B cell (primary cell): ENCODE results near the gene B4GALNT1. TPM values are rescaled to one million over a fixed set of nuclear protein-coding genes. Genes with fewer than 3 reads are reported as not detected.
"Not testable (repeated sequence)": the region's sequence is repeated elsewhere in the genome, so short reads cannot be mapped to it uniquely, and the experiment has no call there.

Experiments
- ATAC-seq: fragments of 200-7000 bp; cut with Tn5 transposase; one replicate; pipeline ENCODE4 v1.10.0; 2021; ENCODE audit warnings: low read depth, mild to moderate bottlenecking, moderate number of reproducible peaks, moderate library complexity
- CTCF ChIA-PET: fragments of 350-600 bp; sonication (Branson Sonifier 250); formaldehyde crosslinking; loops from one replicate; lab custom pipeline; 2021; ENCODE audit warnings: antibody characterized with exemption, inconsistent platforms; lab: Charles Lee
- POLR2A ChIA-PET: fragments of 350-600 bp; sonication (Branson Sonifier 250); formaldehyde crosslinking; loops from one replicate; lab custom pipeline; 2021; ENCODE audit warnings: antibody characterized with exemption; lab: Charles Lee
- DNase-seq: peaks from one replicate; pipeline ENCODE4 v3.0.0; 2013
- H2AFZ ChIP-seq: 2 replicates; pipeline ENCODE4 v1.6.1; 2012; ENCODE audit warnings: mild to moderate bottlenecking, low read depth, low read length; ENCODE audit not compliant: insufficient read depth, poor library complexity, severe bottlenecking
- H3K27ac ChIP-seq, 2 donors: 1 replicate in 1 of 2; 2 replicates in 1 of 2; pipeline ENCODE4 v1.5.1; 2012 to 2013; ENCODE audit warnings: low read length in 2 of 2, mild to moderate bottlenecking in 2 of 2, moderate library complexity in 1 of 2
- H3K27me3 ChIP-seq, 4 experiments: fragments of 200-600 bp in 1 of 4; sonication (generic) in 1 of 4; replicated peaks in 1 of 4; 1 replicate in 2 of 4; 2 replicates in 2 of 4; pipeline versions ENCODE4 v1.6.1 to v1.7.0; 2013 to 2016; ENCODE audit warnings: low read length in 3 of 4, mild to moderate bottlenecking in 2 of 4, mixed read lengths in 1 of 4, moderate library complexity in 1 of 4; ENCODE audit not compliant: insufficient read depth in 4 of 4, control insufficient read depth in 3 of 4; ENCODE audit errors: control extremely low read depth in 1 of 4
- H3K36me3 ChIP-seq, 2 experiments: replicated peaks in 1 of 2; 1 replicate in 1 of 2; 2 replicates in 1 of 2; pipeline versions ENCODE4 v1.6.1 to v1.7.1; 2013; ENCODE audit warnings: low read length in 1 of 2; ENCODE audit not compliant: insufficient read depth in 2 of 2, control insufficient read depth in 1 of 2; ENCODE audit errors: control extremely low read depth in 1 of 2, extremely low read depth in 1 of 2
- H3K4me1 ChIP-seq, 2 donors: fragments of 200-600 bp in 1 of 2; sonication (generic) in 1 of 2; 1 replicate in 1 of 2; 2 replicates in 1 of 2; pipeline versions ENCODE4 v1.5.1 to v1.6.1; 2013 to 2017; ENCODE audit warnings: low read length in 2 of 2; ENCODE audit not compliant: control insufficient read depth in 2 of 2, insufficient read depth in 2 of 2
- H3K4me2 ChIP-seq: replicated peaks from 2 replicates; pipeline ENCODE3; 2012; ENCODE audit warnings: mild to moderate bottlenecking, low read depth, low read length; ENCODE audit not compliant: poor library complexity, severe bottlenecking
- H3K4me3 ChIP-seq, 5 experiments: fragments of 200-600 bp in 1 of 5; sonication (generic) in 1 of 5; 1 replicate in 3 of 5; 2 replicates in 2 of 5; pipeline versions ENCODE4 v1.5.1 to v1.7.0; 2011 to 2016; ENCODE audit warnings: low read length in 4 of 5, mild to moderate bottlenecking in 4 of 5, low read depth in 2 of 5, control low read depth in 1 of 5, moderate library complexity in 1 of 5; ENCODE audit not compliant: insufficient read depth in 1 of 5; ENCODE audit errors: control extremely low read depth in 1 of 5, extremely low read depth in 1 of 5
- H3K79me2 ChIP-seq: fragments of 200-600 bp; sonication (generic); one replicate; pipeline ENCODE4 v1.6.0; 2016; ENCODE audit warnings: low read length; ENCODE audit not compliant: control insufficient read depth, insufficient read depth
- H3K9ac ChIP-seq: fragments of 200-600 bp; sonication (generic); 2 replicates; pipeline ENCODE4 v1.6.1; 2017; ENCODE audit warnings: mild to moderate bottlenecking, low read length, moderate library complexity
- H3K9me3 ChIP-seq, 3 donors: one replicate each; pipeline versions ENCODE4 v1.6.1 to v1.7.1; 2013; ENCODE audit warnings: low read length in 2 of 3; ENCODE audit not compliant: control insufficient read depth in 2 of 3, insufficient read depth in 1 of 3; ENCODE audit errors: control extremely low read depth in 1 of 3
- H4K20me1 ChIP-seq: 2 replicates; pipeline ENCODE4 v1.6.0; 2012; ENCODE audit warnings: mild to moderate bottlenecking, low read length; ENCODE audit not compliant: insufficient read depth, control insufficient read depth, poor library complexity, severe bottlenecking
- H3K27ac Mint-ChIP-seq: one replicate; pipeline ENCODE4 v1.8.0; 2021; ENCODE audit warnings: mixed read lengths
- H3K27me3 Mint-ChIP-seq: one replicate; pipeline ENCODE4 v1.8.0; 2021; ENCODE audit warnings: mixed read lengths
- H3K4me1 Mint-ChIP-seq: one replicate; pipeline ENCODE4 v1.8.0; 2021; ENCODE audit warnings: mixed read lengths
- H3K4me3 Mint-ChIP-seq: one replicate; pipeline ENCODE4 v1.8.0; 2021; ENCODE audit warnings: mixed read lengths
- H3K9me3 Mint-ChIP-seq: one replicate; pipeline ENCODE4 v1.8.0; 2022; ENCODE audit warnings: mixed read lengths; ENCODE audit not compliant: insufficient read depth
- CTCF ChIP-seq: fragments of 200-600 bp; IDR thresholded peaks from one replicate; pipeline ENCODE4 v1.8.0; 2022; ENCODE audit warnings: antibody characterized with exemption, mild to moderate bottlenecking
- EZH2 ChIP-seq: IDR thresholded peaks from 2 replicates; pipeline ENCODE4 v1.6.1; 2012; ENCODE audit warnings: borderline replicate concordance, low read depth, mild to moderate bottlenecking, moderate library complexity, low read length; ENCODE audit not compliant: insufficient read depth, poor library complexity, severe bottlenecking
- WGBS: methylation state at CpG from one replicate; pipeline ENCODE4 v1.1.5; 2013; ENCODE audit warnings: missing lambda C conversion rate; ENCODE audit not compliant: insufficient coverage; 5-methylcytosine and 5-hydroxymethylcytosine counted together
- intact Hi-C: fragments of 100-400 bp; cut with micrococcal nuclease; formaldehyde crosslinking; loops from one replicate; pipeline ENCODE4 v1.10.0; 2022
- polyA plus RNA-seq: library from polyadenylated mRNA; depleted of rRNA; stranded (reverse); fragments of >200 nt; gene quantifications from 2 replicates; pipeline ENCODE4 v1.2.3, GENCODE V29; 2012
- total RNA-seq, 2 donors: library from RNA; stranded (reverse); fragments of 120-200 nt in 1 of 2; gene quantifications; 1 replicate in 1 of 2; 2 replicates in 1 of 2; pipeline versions ENCODE4 v1.2.3 to v1.2.4, GENCODE V29; 2013 to 2022

Gene B4GALNT1
- total and polyA plus RNA-seq, 2 donors (not counting 1 experiment from before 2014, with no cell fraction given): 0.04 to 0.22 TPM

- Mint-ChIP-seq H3K27me3 (peaks cover 3% of the 10 kb centered on the region), H3K4me3 (peak overlapping the region; percentile 89), H3K9me3 (no peaks in the 10 kb centered on the region), H3K4me1 (peaks cover 26% of the 10 kb centered on the region), H3K27ac (peak overlapping the region; percentile 81)
- TF ChIP-seq EZH2 (no peak), CTCF (no peak)
- Histone ChIP-seq H2AFZ (peak overlapping the region; percentile 87), H3K27ac (peak overlapping the region; percentile 42 to 63), H3K36me3 (peaks cover 4 to 12% of the 10 kb centered on the region in 2 experiments), H3K79me2 (peaks cover 15% of the 10 kb centered on the region), H3K4me2 (peak overlapping the region; percentile 90), H3K27me3 (peaks cover 0 to 19% (median 7%) of the 10 kb centered on the region in 4 experiments), H3K4me3 (peak overlapping the region; percentile 70 to 97 (median 78)), H3K4me1 (peaks cover 14 to 21% of the 10 kb centered on the region in 2 donors), H4K20me1 (peaks cover 3% of the 10 kb centered on the region), H3K9me3 (no peaks in the 10 kb centered on the region), H3K9ac (peak overlapping the region; percentile 73)
- DNase-seq (no peak), ATAC-seq (no peak)
- intact Hi-C loops: loop anchor here (2.0 kb wide), 1 partner anchor 24 kb away; no protein-coding TSS in a partner anchor
- POLR2A ChIA-PET: interaction anchor here (0.7 to 1.7 kb wide), 2 partner anchors 26 to 960 kb away, joined by 4 to 5 read pairs; no protein-coding TSS in a partner anchor
- no CpG with 5 or more reads among the region's 2 CpGs for whole genome bisulfite sequencing
- CTCF ChIA-PET: interaction anchor here (1.3 kb wide), 1 partner anchor 30 kb away, joined by 5 read pairs; no protein-coding TSS in a partner anchor
Measured at GRCh38 chr12:57590479-57590863, 42.5 kb downstream of the B4GALNT1 start.

- H3K9ac ChIP-seq, ATAC-seq, H2AFZ ChIP-seq, DNase-seq, H3K27ac Mint-ChIP-seq, H3K4me2 ChIP-seq, H3K36me3 ChIP-seq, H3K4me3 ChIP-seq, H3K9me3 ChIP-seq, H3K27ac ChIP-seq, intact Hi-C loops, H3K9me3 Mint-ChIP-seq, POLR2A ChIA-PET, H4K20me1 ChIP-seq, H3K27me3 Mint-ChIP-seq: not testable (repeated sequence)
- CTCF ChIA-PET: interaction anchor here (0.6 to 1.0 kb wide), 2 partner anchors 11 to 1969 kb away, joined by 3 read pairs; no protein-coding TSS in a partner anchor
- H3K4me1 ChIP-seq: peaks cover 14 to 21% of the 10 kb centered on the region in 2 donors
- peaks cover 15% of the 10 kb centered on the region for H3K79me2 ChIP-seq
- WGBS: 91% methylated on average over 12 of the region's 15 CpGs
- Mint-ChIP-seq H3K4me3 (peak overlapping the region; percentile 56), H3K4me1 (peaks cover 26% of the 10 kb centered on the region)
- H3K27me3 ChIP-seq: peaks cover 0 to 22% (median 7%) of the 10 kb centered on the region in 4 experiments
Measured at GRCh38 chr12:57588951-57589610, 43.9 kb downstream of the B4GALNT1 start.
